ENCODE measurements around the gene ESPL1.

DNA sequence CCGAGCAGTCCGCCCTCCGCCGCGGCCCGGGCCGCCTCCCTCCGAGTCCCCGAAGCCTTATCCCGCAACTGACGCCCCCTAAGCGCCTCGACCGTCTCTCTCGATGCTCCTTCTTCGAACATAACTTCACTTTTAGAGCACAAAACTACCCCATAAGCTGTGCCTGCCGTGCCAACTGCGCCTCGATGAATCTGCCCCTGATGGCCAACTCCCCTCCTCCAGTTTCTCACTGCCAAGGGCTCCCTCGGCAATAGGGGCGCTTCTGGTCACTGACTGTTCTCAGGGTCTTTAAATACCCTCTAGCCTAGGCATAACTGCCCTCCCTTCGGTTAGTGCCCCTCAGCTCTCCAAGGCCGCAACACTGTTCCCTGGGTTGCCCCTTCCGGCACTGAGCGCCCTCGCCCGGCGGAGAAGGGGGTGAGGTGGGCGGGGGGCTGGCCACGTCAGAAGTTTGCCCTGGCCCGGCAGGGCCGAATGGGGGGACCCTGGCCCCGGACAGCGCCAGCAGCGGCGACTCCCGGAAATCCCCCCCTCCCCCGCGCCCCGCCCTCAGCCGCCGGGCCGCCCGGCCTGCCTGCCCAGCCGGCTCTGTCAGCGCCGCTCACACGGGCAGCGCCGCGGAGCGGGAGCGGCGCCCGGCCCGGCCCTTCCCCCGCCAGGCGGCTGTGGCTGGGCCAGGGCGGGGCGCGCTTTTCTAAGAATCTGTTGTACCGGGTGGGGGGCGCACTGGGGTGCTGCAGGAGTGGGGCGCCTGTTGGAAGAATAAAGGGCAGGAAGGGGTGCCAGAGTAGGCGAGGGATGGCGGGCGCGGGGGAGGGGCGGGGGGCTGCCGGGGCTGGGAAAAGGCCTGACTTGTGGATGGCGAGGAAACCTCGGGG, 46.7 kb upstream of the ESPL1 start:
- TF ChIP-seq, protein P1, sequence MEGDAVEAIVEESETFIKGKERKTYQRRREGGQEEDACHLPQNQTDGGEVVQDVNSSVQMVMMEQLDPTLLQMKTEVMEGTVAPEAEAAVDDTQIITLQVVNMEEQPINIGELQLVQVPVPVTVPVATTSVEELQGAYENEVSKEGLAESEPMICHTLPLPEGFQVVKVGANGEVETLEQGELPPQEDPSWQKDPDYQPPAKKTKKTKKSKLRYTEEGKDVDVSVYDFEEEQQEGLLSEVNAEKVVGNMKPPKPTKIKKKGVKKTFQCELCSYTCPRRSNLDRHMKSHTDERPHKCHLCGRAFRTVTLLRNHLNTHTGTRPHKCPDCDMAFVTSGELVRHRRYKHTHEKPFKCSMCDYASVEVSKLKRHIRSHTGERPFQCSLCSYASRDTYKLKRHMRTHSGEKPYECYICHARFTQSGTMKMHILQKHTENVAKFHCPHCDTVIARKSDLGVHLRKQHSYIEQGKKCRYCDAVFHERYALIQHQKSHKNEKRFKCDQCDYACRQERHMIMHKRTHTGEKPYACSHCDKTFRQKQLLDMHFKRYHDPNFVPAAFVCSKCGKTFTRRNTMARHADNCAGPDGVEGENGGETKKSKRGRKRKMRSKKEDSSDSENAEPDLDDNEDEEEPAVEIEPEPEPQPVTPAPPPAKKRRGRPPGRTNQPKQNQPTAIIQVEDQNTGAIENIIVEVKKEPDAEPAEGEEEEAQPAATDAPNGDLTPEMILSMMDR (optimal IDR thresholded peaks at IDR 0.05 in 1 of 3, IDR thresholded peaks at IDR 0.05 in 1 of 3, conservative IDR thresholded peaks at IDR 0.05 in 1 of 3; ENCODE audit: extremely low read depth in 1 of 3, insufficient read depth in 2 of 3, low read length in 3 of 3) = peak in 1 of 3 experiments; percentile 11
- TF ChIP-seq EZH2 (IDR thresholded peaks at IDR 0.05; ENCODE audit: low read length) = no peak
